Right renal cortex interstitium (tissue), 3 donors: ENCODE measurements around the gene RAD51B. TPM values are rescaled to one million over a fixed set of nuclear protein-coding genes. Genes with fewer than 3 reads are reported as not detected.

Experiments
- DNase-seq, 3 donors: peaks; one replicate each; pipeline ENCODE4 v3.0.0-alpha.2; 2013; ENCODE audit warnings: low read depth in 3 of 3, low spot score in 2 of 3
- polyA plus RNA-seq, 3 donors: library from polyadenylated mRNA; unstranded; fragments of 120-200 nt; gene quantifications; one replicate each; pipeline ENCODE4 v1.2.1, GENCODE V29; 2013; ENCODE audit not compliant: insufficient read length in 3 of 3

Gene RAD51B
- polyA plus RNA-seq, 3 donors, result 11.3 to 11.9 (median 11.6) TPM

GRCh38 chr14:68523989-68524725, 704.6 kb downstream of the RAD51B start:
- DNase-seq, result no peak

DNA sequence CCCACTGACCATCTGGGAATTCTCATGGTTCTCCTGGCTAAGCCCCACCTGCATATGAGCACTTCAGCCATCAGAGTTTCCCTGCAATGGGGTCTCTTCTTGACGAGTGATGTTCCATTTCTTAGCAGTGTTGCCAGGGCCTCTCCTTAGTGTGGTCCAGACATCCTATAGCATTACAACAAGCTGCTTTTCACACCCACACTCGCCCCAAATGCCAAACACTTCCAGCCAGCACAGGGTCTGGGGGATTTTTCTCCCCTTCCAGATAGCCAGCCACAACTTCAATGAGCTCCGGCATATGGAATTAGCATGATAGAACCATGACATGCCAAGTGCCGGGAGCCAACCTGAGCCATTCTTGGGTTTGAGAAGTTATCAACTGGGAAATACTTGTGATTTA, 705.9 kb downstream of the RAD51B start:
- no peak for DNase-seq

GRCh38 chr14:68526512-68527091, 707.0 kb downstream of the RAD51B start:
- DNase-seq, result no peak

DNA sequence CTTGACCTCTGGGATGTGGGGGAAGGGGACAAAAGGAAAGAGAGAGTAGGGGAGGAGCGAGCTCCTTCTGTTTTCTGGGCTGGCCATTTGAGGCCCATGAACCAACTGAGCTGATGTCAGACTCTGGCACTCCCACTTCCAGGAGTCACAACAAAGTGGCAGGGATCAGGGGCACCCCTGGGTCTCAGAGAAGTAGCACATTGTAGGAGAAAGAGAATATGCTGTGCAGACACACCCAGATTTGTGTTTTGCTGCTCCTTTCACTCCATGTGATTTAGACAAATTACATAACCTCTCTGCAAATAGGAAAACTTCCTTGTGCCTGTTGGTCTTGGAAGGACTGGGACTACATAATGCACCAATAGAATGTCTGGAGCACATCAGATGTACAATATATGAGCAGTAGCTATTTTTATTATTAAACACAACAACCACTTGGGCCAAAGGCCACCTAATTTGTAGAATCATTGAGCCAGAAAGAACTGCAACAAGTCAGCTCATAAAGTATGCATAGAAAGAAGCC, 707.8 kb downstream of the RAD51B start:
- DNase-seq, result no peak

DNA sequence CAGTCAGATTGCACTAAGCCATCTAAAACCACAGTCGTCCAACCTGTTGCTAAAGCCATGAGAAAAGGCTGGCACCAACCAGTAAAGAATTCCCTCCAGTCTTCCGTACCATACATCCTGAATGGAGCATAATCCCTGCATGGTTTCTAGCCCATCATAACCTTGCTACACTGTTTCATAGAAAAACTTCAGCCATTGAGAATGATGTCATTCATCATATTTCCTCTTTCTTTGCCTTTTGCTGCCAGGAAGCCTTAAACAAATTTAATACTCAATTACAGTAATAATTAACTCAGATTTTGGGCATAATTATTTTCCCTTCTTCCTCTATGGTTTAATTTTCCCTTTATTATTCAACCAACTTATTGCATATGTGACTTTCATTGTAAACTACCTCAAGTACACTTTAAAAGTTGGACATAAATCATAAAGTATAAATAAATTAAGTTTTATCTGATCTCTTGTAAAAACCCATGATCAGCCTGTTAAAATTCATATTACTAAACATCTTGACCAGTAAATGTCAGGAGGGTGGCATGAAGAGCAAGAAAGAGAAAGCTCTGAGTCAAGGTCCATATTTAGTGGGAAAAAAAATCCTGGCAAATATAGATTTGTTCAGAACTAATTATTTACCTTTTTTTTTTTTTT, 708.6 kb downstream of the RAD51B start:
- DNase-seq, result no peak

DNA sequence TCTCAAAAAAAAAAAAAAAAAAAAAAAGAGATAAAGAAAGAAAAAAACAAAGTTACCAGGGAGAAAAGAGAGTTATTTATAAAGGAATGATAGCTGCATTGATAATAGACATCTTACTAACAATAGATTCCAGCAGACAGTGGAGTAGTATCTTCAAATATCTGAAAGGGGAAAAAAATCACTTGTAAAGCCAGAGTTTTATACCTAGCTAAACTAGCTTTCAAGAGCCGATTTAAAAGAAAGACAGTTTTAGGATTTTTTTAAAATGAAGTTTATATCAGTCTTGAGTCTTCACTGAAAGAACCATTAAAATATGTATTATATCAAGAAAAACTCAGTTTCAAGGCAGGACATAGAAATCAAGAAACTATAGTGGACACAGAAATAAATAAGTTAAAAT, 710.9 kb downstream of the RAD51B start:
- no peak for DNase-seq

GRCh38 chr14:68532496-68532895, 712.9 kb downstream of the RAD51B start:
- no peak for DNase-seq

DNA sequence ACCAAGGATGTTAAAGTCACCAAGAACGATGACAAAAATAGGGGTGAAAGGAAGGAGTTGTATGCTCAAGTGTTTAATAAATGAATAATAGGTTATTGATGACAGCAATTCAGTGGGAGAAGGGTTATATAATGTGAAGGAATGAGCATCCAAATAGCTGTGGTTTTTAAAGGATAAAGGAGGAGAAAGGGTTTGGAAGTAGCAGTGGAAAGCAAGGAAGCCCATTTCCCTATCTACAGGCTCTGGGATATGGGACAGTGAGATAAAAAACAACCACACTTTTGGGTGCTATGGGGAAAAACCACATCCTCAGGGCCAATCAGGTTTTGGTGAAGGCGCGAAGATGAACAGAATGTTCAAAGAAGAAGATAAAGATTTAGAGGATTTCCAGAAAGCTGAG, 714.7 kb downstream of the RAD51B start:
- no peak for DNase-seq

DNA sequence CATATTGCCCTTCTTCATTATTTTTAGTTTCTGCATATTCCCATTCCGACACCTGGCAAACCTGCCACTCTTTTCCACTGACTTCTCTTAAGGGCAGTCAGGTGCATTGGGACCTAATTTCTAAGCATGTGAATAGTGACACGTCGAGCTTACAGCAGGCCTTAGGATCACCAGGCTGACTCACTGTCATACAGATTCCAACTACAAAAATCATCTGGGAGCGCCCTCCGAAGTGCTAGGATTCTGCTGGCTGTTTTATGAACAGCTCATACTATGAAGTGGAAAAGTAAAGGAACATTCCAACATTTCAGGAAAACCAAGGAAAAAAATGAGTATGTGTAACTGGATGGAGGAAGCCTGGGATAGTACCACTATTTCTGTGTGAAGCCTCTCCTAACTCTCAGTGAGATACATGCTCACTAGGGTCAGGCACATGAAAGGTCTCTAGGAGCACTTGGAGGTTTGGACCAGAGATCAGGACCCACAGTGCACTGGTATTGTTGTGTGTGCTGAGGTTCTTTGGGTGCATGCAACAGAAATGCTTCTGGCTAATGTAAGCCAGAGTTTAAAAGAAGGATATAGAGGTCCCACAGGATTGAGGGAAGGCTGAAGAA, 715.9 kb downstream of the RAD51B start:
- no peak for DNase-seq

- DNase-seq, result no peak
Observed at GRCh38 chr14:68536018-68536410, 716.4 kb downstream of the RAD51B start.

- DNase-seq, result no peak
Observed at GRCh38 chr14:68538639-68539038, 719.1 kb downstream of the RAD51B start.

DNA sequence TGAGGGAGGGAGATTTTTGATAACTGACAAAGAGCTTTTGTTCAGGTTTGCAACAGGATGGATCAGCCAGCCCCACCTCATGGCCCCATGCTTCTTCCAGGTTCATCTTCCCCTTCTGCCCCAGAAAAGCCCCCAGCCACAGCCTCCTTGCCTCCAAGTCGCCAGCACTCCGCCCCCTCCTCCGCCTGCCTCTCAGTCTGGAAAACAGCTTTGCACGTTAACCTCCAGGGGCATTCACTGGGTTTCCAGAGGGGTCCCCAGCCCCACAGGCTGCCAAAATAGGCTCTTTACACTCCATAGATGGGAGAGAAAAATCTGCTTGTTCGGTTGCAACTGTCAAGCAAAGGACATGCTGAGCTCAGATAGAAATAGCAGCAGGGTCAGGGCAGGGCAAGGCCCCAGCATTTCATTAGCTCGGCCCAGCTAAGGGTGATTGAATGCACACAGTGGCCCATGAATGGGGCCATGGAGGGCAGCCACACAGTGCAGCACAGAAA, 719.7 kb downstream of the RAD51B start:
- DNase-seq, result no peak

- no peak for DNase-seq
Observed at GRCh38 chr14:68539789-68540188, 720.2 kb downstream of the RAD51B start.

- DNase-seq, result no peak
Observed at GRCh38 chr14:68541178-68541896, 721.8 kb downstream of the RAD51B start.

DNA sequence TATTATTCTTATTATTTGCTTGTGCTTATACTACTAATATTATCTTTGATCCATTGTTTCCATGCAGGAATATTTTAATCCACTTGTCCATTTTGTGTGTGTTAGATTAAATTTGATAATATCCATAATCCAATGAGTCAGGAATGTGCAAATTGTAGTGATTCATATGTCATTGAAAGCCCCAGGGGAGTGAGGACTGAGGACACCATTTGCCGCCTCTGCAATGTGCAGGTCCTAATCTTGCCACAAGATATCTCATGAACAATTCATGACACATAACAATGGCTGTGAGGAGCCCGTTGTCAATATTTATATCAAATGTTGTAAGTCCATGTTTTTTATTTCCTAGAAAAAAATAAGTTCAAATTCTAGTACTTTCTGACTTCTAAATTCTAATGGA, 722.8 kb downstream of the RAD51B start:
- no peak for DNase-seq

GRCh38 chr14:68543516-68543915, 723.9 kb downstream of the RAD51B start:
- no peak for DNase-seq

DNA sequence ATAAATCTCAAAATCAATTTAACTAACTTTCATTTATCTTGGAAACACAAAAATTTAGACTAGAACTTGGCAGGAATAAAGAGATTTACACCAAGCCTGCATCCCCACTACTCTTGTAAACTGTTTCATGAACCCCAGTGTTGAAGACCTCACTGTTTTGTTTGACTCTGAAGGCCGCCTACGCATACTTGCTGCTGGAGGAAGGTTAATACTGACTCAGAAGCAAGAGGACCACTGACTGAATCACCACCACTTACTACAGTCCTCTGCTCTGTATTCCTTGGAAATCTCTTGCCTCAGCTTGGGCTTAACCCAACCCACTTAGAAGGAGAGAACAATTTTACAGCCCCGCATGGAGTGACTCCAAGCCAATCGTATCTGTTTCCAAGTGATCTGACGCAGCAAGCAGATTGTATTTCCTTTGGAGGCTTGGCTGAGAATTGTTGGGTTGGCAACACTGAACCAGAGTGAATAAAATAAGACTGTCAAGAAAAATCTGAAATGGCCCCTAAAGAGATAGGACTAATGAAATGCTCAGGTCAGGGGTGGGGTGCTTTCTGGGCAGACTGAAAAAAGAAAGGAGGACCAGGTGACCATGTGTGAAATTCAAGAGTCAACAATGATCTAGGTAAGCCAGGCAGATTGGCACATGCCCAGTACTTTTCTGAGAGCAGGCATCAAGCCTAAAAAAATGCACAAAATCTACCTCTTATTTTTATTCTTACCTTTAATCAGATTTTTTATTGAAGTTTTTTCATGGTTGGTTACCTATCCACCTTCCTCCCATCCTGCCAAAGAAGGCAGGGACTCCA, 724.7 kb downstream of the RAD51B start:
- DNase-seq, result no peak

- no peak for DNase-seq
Observed at GRCh38 chr14:68546839-68547238, 727.3 kb downstream of the RAD51B start.

DNA sequence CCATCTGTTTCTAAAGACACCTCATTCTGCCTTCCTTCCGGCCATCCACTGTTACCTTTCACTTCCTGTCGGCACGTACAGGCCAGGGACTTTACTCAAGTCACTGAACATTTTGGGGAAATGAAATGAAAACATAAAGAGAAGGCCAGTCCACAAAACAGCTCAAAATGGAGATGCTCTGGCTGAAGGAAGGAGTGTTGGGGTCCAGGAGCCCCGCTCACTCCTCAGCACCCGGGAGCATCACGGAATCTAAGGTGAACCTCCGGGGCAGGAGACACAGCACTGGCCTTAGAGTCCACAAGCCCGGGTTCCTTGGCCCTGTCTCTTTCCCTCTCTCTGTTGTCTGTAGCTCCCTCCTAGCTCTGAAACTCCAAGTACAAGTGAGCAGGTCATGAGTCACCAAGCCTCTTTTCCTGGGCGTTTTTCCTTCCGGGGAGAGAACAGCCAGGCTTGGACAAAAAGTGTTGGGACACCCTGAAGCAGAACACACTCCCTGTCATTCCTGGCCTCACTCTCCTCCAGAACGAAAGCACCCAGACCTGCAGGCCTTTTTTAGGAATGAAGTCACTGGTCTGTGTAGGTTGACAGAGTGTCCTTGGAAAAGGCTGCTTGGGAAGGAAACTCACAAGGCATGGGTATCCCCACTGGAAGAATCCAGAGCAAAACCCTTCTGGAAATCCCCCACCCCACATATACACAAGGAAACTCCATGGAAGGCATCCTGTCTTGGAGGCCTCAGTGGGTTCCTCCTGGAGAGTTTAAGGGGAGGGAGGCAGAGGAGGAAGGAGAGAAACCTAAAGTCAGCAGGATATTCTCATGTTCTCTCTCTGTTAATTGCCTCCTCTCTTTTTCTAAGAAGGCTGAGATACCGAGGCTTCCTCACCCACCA, 728.0 kb downstream of the RAD51B start:
- no peak for DNase-seq
